Measurements from ENCODE around the gene BCAT1.

BCAT1 gene

DNA sequence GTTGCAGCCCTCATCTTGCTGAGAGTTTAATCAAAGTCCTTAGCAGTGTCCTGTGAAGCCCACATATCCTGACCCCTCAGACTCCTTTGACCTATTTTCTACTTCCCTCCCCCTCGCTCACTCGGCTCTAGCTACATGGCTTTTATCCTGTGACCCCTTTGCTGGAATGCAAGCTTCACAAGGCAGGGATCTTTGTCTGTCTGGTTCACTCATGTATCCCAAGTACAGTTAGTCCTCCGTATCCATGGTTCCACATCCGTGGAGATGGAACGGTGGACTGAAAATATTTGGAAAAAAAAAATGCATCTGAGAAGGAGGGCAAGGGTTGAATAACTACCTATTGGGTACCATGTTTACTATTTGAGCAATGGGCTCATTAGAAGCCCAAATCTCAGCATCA is 173.8 kb downstream of the BCAT1 start:
- TF ChIP-seq EZH2 (IDR thresholded peaks at IDR 0.05; ENCODE audit: borderline replicate concordance, low read depth, low read length, severe bottlenecking): no peak
- TF ChIP-seq, protein P1, sequence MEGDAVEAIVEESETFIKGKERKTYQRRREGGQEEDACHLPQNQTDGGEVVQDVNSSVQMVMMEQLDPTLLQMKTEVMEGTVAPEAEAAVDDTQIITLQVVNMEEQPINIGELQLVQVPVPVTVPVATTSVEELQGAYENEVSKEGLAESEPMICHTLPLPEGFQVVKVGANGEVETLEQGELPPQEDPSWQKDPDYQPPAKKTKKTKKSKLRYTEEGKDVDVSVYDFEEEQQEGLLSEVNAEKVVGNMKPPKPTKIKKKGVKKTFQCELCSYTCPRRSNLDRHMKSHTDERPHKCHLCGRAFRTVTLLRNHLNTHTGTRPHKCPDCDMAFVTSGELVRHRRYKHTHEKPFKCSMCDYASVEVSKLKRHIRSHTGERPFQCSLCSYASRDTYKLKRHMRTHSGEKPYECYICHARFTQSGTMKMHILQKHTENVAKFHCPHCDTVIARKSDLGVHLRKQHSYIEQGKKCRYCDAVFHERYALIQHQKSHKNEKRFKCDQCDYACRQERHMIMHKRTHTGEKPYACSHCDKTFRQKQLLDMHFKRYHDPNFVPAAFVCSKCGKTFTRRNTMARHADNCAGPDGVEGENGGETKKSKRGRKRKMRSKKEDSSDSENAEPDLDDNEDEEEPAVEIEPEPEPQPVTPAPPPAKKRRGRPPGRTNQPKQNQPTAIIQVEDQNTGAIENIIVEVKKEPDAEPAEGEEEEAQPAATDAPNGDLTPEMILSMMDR (IDR thresholded peaks at IDR 0.05; ENCODE audit: borderline replicate concordance, extremely low read depth, low read length, poor library complexity, severe bottlenecking): no peak
- Histone ChIP-seq H4K20me1 (ENCODE audit: insufficient read depth, low read length) (no peaks in the 10 kb centered on the region), H2AFZ (ENCODE audit: low read depth, low read length) (no peak overlapping the region), H3K4me2 (ENCODE audit: insufficient read depth, low read length) (no peak overlapping the region), H3K27ac (ENCODE audit: low read length) (no peak overlapping the region), H3K4me3 (ENCODE audit: low read depth in 1 of 2, low read length in 2 of 2) (no peak overlapping the region), H3K79me2 (ENCODE audit: insufficient read depth, low read length) (no peaks in the 10 kb centered on the region), H3K27me3 (ENCODE audit: insufficient read depth, low read length, poor library complexity) (no peaks in the 10 kb centered on the region), H3K4me1 (ENCODE audit: insufficient read depth, low read length) (peaks cover 14% of the 10 kb centered on the region), H3K9me3 (ENCODE audit: insufficient read depth, low read length, severe bottlenecking) (no peaks in the 10 kb centered on the region), H3K9ac (ENCODE audit: low read depth, low read length) (no peak overlapping the region), H3K36me3 (ENCODE audit: insufficient read depth, low read length) (no peaks in the 10 kb centered on the region)
- DNase-seq (no peak), ATAC-seq (ENCODE audit: insufficient read depth, low read depth) (no peak)

DNA sequence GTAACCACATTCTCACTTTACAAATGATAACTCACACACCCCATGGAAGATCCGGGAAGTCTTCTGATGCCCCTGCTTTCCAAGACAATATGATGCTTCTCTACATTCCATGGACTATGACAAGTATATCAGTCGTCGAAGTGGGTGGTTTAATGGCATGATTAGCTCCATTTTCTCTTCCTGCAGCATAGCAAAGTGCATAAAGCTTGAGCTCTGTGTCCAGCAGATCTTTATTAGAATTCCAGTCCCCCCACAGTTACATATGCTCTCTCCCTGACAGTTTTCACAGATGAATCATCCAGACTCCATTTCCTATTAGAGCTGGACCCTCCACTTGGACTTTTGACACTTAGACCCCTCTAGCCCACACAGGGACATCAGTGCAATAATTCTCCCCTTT is 174.9 kb downstream of the BCAT1 start:
- no peaks in the 10 kb centered on the region for H3K79me2 ChIP-seq (ENCODE audit: insufficient read depth, low read length)
- H3K27me3 ChIP-seq (ENCODE audit: insufficient read depth, low read length, poor library complexity): no peaks in the 10 kb centered on the region
- H4K20me1 ChIP-seq (ENCODE audit: insufficient read depth, low read length): no peaks in the 10 kb centered on the region
- no peak overlapping the region for H3K27ac ChIP-seq (ENCODE audit: low read length)
- H2AFZ ChIP-seq (ENCODE audit: low read depth, low read length): no peak overlapping the region
- no peak overlapping the region for H3K4me3 ChIP-seq (ENCODE audit: low read depth in 1 of 2, low read length in 2 of 2)
- TF ChIP-seq, protein P1 (IDR thresholded peaks at IDR 0.05; ENCODE audit: borderline replicate concordance, extremely low read depth, low read length, poor library complexity, severe bottlenecking): no peak
- no peaks in the 10 kb centered on the region for H3K36me3 ChIP-seq (ENCODE audit: insufficient read depth, low read length)
- DNase-seq (no peak), ATAC-seq (ENCODE audit: insufficient read depth, low read depth) (no peak)
- peaks cover 5% of the 10 kb centered on the region; the same call in 1 of the 2 replicates for H3K4me1 ChIP-seq (ENCODE audit: insufficient read depth, low read length)
- H3K9me3 ChIP-seq (ENCODE audit: insufficient read depth, low read length, severe bottlenecking): no peaks in the 10 kb centered on the region
- H3K9ac ChIP-seq (ENCODE audit: low read depth, low read length): no peak overlapping the region
- H3K4me2 ChIP-seq (ENCODE audit: insufficient read depth, low read length): no peak overlapping the region

DNA sequence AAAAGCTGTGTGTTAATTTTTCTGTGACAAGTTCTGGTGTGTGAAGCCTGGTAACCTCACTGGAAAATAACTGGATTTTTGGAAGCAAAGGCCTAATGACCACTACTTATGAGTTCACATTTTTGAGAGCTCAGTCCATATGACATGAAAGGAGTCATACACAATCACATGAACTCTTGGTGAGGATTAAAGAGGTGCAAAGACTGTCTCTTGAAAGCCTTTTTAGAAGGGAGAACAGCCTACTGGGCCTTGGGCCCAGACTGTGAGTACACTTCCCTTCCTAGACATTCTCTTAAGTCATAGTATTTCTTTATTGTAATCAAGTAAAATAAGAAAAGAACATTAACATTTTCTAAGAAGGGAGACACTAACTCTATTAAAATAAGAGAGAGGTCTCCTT is 176.1 kb downstream of the BCAT1 start:
- Histone ChIP-seq H3K27ac (ENCODE audit: low read length) (no peak overlapping the region), H3K27me3 (ENCODE audit: insufficient read depth, low read length, poor library complexity) (no peaks in the 10 kb centered on the region), H3K79me2 (ENCODE audit: insufficient read depth, low read length) (no peaks in the 10 kb centered on the region), H3K4me1 (ENCODE audit: insufficient read depth, low read length) (no peaks in the 10 kb centered on the region), H3K36me3 (ENCODE audit: insufficient read depth, low read length) (no peaks in the 10 kb centered on the region), H3K4me3 (ENCODE audit: low read depth in 1 of 2, low read length in 2 of 2) (no peak overlapping the region), H4K20me1 (ENCODE audit: insufficient read depth, low read length) (no peaks in the 10 kb centered on the region), H2AFZ (ENCODE audit: low read depth, low read length) (no peak overlapping the region), H3K4me2 (ENCODE audit: insufficient read depth, low read length) (no peak overlapping the region), H3K9ac (ENCODE audit: low read depth, low read length) (no peak overlapping the region), H3K9me3 (ENCODE audit: insufficient read depth, low read length, severe bottlenecking) (no peaks in the 10 kb centered on the region)
- DNase-seq (no peak), ATAC-seq (ENCODE audit: insufficient read depth, low read depth) (no peak)
- TF ChIP-seq EZH2 (IDR thresholded peaks at IDR 0.05; ENCODE audit: borderline replicate concordance, low read depth, low read length, severe bottlenecking): no peak
- TF ChIP-seq, protein P1 (IDR thresholded peaks at IDR 0.05; ENCODE audit: borderline replicate concordance, extremely low read depth, low read length, poor library complexity, severe bottlenecking): no peak

DNA sequence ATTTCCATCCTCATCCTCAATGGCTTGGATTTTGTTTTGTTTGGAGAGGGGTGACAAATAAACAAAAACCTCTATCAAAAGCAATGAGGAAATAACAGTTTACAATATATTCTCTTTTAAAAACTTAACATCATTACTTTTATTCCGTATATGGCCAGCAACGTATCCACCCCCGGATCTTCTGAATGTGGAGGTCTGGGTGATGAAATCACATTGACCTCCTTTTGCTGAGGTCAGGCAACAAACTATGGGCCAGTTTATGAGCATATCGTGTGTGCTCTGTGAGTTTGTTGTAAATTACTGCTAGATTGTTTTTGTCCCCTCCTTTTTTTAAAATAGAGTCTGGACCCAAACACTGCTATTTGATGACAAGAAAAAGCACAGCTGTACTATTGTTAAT is 178.1 kb downstream of the BCAT1 start:
- peaks cover 3% of the 10 kb centered on the region for H3K9me3 ChIP-seq (ENCODE audit: insufficient read depth, low read length, severe bottlenecking)
- H3K4me2 ChIP-seq (ENCODE audit: insufficient read depth, low read length): no peak overlapping the region

More for the DNA sequence above, 178.1 kb downstream of the BCAT1 start:
- ATAC-seq (ENCODE audit: insufficient read depth, low read depth): no peak
- Histone ChIP-seq H3K9ac (ENCODE audit: low read depth, low read length) (no peak overlapping the region), H3K27ac (ENCODE audit: low read length) (no peak overlapping the region), H3K79me2 (ENCODE audit: insufficient read depth, low read length) (no peaks in the 10 kb centered on the region), H3K4me3 (ENCODE audit: low read depth in 1 of 2, low read length in 2 of 2) (no peak overlapping the region), H3K27me3 (ENCODE audit: insufficient read depth, low read length, poor library complexity) (no peaks in the 10 kb centered on the region), H2AFZ (ENCODE audit: low read depth, low read length) (no peak overlapping the region), H3K4me1 (ENCODE audit: insufficient read depth, low read length) (no peaks in the 10 kb centered on the region), H4K20me1 (ENCODE audit: insufficient read depth, low read length) (no peaks in the 10 kb centered on the region), H3K36me3 (ENCODE audit: insufficient read depth, low read length) (no peaks in the 10 kb centered on the region)
- TF ChIP-seq, protein P1 (IDR thresholded peaks at IDR 0.05; ENCODE audit: borderline replicate concordance, extremely low read depth, low read length, poor library complexity, severe bottlenecking): no peak
- TF ChIP-seq EZH2 (IDR thresholded peaks at IDR 0.05; ENCODE audit: borderline replicate concordance, low read depth, low read length, severe bottlenecking): no peak
- no peak for DNase-seq

All from DND-41 (cell line).